HG03520 (cell line): Measurements from ENCODE around the gene PPWD1.
"Not testable (repeated sequence)": the region's sequence is repeated elsewhere in the genome, so short reads cannot be mapped to it uniquely, and the experiment has no call there.

Experiments
- ATAC-seq: cut with Tn5 transposase; IDR thresholded peaks from one replicate; pipeline ENCODE4 v1.9.1; 2021; ENCODE audit warnings: mild to moderate bottlenecking, moderate library complexity; ENCODE audit not compliant: unreplicated experiment

The PPWD1 gene

DNA sequence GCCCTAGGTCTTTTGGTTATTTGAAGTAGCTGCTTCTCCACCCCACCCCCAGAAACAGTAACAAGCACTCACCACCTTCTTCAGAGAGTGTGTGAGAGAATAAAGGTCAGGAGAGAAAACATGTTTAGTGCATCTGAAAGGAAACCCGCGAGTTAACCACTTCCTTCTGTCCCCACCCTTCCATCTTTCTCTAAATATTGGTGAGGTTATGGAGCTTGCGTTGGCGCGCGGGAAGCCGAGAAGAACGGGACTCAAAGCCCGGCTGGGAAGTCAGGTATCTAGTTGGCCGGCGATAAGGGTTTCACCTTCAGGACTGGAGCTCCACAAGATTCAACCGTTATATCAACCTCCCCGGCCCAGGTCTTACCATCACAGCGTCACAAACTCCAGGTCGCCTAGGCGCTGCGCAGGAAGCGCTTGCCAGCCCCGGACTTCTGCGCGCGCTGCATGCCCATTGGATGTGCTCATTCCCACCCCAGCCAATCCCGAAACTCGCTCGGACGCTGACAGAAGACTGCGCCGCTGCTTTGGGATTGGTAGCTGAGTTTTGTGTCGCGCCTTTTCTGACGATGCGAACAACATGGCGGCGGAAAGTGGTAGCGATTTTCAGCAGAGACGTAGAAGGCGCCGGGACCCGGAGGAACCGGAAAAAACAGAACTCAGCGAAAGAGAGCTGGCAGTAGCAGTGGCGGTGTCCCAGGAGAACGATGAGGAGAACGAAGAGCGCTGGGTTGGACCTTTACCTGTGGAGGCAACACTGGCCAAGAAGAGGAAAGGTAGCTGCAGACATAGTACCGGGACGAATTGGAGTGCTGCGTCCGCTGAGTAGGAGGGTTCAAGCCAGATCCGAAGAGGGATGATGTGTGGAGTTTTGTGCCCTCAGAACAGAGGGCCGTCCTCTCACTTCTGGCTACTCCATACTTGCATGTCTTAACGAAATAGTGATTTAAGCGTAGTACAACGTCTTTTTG, at the start of gene PPWD1, which contains the start of gene CENPK:
PPWD1 (plus strand) TSS at position 566 of the 971 bp plus-strand sequence; CDS start at position 581, 15 bp downstream.
CENPK (minus strand) TSS at position 438 of the 971 bp plus-strand sequence. CDS start 8,261 bp downstream, outside the sequence.
- ATAC-seq, result peak; percentile 99

DNA sequence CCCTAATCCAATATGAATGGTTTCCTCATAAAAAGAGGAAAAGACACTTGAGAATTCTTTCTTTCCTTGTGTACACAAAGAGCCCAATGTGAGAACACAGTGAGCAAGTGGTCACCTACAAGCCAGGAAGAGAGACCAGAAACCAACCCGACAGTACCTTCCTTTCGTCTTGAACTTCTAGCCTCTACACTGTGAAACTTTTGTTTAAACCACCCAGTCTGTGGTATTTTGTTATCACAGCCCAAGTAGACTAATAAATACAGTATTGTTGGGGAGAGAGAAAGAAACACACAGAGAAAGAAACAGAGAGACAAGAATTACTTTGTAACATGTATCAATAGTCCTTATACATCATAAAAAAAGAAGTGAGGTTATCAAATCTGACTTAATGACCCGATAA, 37.4 kb upstream of the PPWD1 start:
- ATAC-seq, result no peak

DNA sequence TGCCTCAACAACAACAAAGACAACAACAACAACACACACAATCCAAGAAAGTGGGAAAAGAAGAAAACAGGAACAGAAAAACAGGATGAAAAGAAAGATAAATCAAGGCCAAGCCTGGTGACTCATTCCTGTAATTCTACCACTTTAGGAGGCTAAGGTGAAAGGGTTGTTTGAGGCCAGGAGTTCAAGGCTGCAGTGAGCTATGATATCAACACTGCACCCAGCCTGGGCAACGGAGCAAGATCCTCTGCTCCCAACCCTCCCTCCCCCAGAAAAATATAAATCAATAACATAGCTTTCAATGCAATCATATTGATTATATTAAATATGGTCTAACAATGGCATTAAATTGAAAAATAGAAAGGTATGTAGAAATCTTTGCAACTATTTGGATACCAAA, 32.2 kb upstream of the PPWD1 start:
- ATAC-seq, result no peak

DNA sequence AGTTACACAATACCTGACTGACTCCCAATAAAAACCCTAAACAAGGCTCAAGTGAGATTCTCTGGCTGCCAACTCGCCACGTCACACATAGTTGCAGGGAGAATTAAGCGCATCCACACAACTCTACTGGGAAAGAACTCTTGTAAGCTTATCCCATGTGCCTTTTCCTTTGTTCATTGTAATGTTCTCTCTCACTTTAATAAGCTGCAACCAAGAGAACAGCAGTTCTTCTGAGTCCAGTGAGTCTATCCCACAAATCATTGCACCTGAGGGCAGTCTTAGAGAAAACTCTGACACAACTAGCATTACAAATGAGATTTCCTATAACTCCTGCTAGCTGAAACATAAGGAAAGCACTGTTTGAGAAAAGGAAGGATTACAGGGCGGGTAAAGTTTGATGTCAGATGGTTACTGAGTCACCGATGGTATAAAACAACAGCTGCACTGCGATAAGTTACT, 27.5 kb upstream of the PPWD1 start:
- ATAC-seq, result no peak

DNA sequence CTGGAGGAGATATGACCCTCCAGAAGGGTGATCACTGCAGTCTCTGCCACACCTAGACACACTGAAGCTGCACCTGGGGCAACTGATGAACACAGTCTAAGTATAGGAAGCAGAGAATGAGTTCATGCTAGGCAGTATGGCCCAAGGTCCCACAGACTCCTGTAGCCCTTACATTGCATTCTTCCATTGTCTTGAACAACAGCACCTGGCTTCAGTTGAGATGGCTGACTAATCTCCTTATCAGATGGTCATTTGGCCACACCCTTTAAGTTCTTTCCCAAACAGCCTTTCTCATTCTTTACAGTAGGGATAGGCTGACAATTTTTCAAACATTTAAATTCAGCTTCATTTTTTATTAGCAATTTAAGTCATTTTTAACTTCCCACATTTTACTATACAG, 23.3 kb upstream of the PPWD1 start:
- no peak for ATAC-seq

DNA sequence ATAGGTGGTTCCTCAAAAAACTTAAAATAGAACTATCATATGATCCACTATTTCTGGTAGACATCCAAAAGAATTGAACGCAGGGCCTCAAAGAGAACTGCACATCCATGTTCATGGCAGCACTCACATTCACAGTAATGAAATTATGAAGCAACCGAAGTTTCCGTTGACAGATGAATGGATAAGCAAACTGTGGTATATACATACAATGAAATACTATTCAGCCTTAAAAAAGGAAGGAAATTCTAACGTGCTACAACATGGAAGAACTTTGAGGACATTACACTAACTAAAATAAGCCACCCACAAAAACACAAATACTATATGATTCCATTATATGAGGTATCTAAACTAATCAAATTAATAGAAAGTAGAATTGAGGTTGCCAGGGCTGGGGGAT, 18.6 kb upstream of the PPWD1 start:
- ATAC-seq, result no peak

DNA sequence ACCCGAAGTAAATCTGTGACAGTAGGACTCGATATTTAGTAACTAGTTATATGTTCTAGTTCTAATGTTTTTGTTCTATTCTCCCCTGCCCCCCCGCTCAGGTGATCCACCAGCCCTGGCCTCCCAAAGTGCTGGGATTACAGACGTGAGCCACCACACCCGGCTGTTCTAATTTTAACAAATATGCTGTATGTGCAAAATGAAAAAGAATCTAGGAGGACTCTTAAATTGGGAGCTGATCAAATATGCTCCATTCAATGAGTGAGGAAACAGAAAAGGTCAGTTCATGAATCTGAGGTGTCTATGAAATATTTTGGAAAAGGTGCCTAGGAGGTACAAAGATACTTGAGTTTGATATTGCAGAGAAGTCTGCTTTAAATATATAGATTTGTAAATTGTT, 17.0 kb upstream of the PPWD1 start:
- no peak for ATAC-seq

DNA sequence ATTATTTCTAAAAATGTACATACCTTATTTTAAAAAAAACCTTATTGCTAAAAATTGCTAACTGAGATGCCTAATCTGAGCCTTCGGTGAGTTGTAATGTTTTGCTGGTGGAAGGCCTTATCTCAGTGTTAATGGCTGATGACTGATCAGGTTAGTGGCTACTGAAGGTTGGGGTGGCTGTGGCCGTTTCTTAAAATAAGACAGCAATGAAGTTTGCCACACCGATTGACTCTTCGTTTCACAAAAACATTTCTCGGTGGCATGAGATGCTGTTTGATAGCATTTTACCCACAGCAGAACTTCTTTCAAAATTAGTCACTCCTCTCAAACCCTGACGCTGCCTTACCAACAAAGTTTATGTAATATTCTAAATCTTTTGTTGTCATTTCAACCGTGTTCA, 14.8 kb upstream of the PPWD1 start:
- no peak for ATAC-seq

DNA sequence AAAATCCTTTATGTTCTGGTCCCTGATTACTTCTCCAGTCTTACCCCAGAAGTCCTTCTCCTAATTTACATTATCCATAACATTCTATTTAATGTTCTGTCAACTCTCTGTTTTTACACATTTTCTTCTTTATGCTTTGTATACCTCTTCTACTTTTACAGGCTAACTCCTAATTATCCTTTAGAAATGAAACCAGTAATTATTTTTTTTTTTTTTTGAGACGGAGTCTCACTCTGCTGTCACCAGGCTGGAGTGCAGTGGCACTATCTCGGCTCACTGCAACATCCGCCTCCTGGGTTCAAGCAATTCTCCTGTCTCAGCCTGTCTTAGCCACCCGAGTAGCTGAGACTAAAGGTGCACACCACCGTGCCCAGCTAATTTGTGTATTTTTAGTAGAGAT, 9.2 kb upstream of the PPWD1 start:
- no peak for ATAC-seq

DNA sequence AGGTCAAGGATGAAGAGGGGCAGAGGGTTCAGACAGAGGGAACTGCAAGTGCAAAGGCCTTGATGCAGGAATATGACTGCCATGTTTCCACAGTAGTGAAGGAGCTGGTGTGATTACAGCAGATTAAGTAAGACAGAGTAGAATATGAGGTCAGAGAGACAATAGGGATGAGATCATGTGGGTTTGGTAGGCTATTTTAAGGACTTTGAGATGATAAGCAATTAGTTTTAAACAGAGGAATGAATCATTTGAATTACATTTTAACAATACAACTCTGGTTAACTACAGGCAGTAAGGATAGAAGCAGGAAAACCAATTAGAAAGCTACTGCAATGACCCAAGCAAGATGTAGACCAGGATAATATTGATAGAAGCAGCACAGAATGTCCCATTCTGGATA, 7.8 kb upstream of the PPWD1 start:
- no peak for ATAC-seq

DNA sequence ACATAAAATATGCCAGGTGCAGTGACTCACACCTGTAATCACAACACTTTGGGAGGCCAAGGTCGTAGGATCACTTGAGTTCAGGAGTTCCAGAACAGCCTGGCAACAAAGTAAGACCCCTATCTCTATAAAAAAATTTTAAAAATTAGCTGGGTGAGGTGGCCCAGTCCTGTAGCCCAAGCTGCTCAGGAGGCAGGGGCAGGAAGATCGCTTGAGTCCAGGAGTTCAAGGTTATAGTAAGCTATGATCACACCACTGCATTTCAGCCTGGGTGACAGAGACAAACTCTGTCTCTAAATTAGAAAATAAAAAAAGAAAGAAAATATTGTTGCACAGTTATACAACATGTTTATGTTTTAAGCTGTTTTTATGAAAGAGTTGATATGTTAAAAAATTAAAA, 6.9 kb upstream of the PPWD1 start:
- no peak for ATAC-seq

DNA sequence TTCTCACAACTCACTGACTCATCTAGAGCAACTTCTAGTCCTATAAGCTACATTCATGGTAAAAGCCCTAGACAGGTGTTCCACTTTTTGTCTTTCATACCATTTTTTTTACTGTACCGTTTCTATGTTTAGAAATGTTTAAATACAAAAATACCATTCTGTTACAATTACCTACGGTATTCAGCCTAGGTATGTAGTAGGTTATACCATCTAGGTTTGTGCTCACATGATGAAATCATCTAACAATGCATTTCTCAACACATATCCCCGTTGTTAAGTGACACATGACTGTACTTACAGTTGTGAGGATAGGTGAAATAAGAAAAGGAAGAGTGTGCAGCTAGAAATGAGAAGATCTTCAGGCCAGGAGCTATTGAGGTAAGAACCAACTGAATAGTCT, 6.4 kb upstream of the PPWD1 start:
- ATAC-seq, result no peak

DNA sequence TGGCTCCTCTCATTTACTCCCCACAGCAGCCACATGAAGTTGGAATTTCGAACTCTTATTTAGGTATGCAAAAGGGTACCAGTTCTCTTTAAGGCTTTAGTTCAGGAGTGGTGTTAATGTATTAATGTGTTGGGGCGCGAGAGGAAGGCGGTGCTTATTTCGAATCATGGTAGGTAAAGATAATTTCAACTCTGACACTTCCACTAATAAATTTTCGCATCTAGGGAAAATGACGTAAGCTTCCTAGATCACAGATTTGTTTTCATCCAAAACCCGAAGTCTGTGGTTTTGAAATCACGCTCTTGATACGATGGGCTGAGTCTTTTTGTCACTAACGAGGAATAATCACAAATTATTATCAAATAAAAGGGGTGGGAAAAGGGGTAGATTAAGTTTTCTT, 681 bp downstream of the PPWD1 start:
- no peak for ATAC-seq

DNA sequence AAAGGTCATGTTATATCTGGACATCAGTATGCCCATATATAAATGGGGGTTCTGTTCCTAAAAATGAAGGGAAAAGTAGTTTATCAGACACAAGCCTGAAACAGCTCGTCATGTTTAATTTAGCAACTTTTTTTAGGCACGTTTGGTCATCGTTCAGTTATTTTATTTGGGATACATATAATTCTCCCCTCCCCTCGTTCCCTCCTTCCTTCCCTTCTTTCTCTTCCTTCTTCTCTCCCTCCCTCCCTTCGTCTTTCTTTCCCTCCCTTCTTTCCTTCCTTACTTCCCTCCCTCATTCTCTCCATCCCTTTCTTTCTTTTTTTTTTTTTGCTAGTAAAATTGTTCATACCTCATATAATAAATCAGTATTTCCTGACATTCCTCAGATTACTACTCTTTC, 3.4 kb downstream of the PPWD1 start:
- ATAC-seq, result no peak

DNA sequence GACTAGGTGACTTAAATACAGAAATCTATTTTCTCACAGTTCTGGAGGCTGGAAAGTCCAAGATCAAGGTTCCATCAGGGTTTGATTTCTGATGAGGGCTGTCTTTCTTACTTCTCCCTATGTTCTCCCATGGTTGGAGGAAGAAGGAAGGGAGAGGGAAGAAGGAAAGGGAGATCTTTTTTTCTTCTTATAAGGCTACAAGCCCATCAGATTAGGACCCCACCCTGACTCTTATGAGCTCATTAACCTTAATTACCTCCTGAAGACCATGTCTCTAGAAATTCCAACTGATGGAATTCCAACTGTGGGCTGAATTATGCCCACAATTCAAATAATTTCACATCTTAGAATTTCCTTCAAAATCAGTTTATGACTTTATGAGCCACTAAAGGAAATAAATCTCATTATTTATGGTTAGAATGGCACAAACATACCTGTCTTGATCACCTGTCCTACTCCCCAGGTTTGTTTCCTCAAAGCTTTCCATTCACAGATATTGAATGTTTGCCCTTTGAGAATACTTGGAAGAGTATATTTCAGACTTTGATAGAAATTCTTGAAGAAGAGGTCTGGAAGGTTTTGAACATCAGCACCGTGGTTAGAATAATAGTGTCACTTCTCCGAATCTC, 7.6 kb downstream of the PPWD1 start:
- ATAC-seq, result no peak

DNA sequence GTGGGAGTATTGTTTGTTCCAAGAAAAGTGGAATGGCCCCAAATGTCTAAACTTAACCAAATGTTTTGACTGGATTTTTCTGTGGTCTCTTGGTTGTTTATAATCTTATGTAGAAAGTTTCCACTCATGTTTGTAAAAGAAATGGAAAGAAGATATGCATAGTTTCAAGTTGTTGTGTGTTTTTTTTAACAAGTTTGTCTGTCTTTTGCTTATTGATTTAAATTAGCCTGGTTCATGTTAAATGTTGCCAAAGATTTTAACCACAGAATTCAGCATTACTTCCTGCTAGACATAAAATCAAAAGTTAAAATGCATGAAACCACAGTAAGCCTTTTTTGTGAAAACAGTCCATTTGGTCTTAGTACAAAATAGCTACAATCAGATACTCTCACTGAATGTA, 14.0 kb downstream of the PPWD1 start:
- no peak for ATAC-seq

DNA sequence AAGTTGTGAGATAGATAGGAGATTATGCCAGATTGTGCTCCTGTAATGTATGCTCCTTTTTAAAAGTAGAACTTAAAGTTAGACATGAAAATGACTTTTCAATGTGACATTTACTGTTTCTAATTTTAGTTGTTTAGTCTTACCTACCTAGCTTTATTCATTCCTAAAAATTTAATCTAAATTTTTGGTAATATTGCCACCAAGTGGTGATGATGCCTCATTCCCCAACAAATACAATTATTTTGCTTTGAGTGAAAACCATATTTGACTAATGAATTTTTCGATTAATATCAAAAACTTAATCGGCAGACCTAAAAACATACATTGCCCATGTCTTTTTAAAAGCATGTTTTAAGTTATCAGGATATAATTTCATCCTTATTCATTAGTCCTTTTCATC, 25.6 kb downstream of the PPWD1 start:
- ATAC-seq, result no peak

DNA sequence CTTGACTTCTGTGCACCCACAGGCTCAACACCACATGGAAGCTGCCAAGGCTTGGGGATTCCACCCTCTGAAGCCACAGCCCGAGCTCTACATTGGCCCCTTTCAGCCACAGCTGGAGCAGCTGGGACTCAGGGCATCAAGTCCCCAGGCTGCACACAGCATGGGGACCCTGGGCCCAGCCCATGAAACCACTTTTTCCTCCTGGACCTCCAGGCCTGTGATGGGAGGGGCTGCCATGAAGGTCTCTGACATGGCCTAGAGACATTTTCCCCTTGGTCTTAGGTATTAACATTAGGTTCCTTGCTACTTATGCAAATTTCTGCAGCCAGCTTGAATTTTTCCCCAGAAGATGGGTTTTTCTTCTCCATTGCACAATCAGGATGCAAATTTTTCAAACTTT, 38.7 kb downstream of the PPWD1 start:
- ATAC-seq, result not testable (repeated sequence)

DNA sequence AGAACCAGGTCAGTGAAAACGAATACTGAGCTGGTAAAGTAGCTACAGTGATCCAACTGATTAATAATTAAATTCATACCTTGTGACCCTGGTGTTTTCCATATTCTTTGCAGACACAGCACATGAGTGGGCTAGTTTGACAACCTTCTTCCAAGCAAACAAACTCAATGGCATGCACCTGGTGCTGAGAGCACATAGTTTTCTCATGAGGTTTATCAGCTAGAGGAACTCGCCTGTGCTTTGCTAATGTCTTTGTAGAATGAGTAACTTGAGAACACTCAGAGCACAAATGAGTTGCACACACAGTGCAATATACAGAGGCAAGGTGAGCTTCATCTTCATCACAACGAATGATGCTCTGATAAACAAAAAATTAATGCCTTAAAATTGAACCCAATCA, 48.4 kb downstream of the PPWD1 start:
- ATAC-seq, result no peak

DNA sequence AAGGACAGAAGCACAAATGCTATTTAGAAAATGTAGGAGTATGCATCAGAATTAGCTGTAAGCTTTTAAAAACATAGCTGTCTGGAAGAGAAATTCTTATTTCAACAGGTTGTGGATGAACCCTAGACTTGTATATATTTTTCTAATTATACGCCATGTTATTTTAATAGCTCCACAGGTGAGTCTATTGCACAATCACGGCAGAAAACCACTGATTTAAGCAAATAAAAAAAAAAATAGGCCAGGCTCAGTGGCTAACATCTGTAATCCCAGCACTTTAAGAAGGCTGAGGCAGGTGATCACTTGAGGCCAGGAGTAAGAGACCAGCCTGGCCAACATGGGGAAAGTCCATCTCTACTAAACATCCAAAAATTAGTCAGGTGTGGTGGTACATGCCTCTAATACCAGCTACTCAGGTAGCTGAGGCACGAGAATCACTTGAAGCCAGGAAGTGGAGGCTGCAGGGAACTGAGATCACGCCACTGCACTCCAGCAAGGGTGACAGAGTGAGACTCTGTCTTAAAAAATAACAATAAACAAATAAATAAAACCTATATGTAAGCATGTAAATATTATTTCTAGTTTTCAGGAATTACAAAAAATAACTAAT, 49.3 kb downstream of the PPWD1 start:
- ATAC-seq, result no peak

DNA sequence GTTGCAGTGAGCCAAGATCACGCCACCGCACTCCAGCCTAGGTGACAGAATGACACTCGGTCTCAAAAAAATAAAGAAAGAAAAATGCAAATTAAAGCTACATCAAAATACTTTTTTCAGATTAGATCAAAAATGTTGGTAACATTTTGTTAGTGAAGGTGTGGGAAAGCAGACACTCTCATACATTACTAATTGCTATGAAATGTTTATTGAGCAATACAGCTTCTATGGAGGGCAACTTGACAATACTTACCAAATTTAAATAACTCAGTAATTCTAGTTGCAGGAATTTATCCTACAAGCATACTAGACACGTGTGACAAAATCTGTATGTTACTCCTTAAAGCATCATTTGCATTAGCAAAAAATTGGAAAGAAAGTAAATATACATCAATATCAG, 56.9 kb downstream of the PPWD1 start:
- no peak for ATAC-seq

DNA sequence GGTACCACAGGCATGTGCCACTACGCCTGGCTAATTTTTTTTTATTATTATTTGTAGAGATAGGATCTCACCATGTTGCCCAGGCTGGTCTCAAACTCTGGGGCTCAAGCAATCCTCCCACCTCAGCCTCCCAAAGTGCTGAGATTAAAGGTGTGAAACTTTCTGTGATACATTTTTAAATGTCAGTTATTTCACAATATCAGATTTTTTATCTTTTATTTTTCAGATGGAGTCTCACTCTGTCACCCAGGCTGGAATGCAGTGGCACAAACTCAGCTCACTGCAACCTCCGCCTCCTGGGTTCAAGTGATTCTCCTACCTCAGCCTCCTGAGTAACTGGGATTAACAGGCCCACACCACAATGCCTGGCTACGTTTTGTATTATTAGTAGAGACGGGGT, 58.9 kb downstream of the PPWD1 start:
- not testable (repeated sequence) for ATAC-seq
